Measurements from ENCODE around the gene CHERP.

DNA sequence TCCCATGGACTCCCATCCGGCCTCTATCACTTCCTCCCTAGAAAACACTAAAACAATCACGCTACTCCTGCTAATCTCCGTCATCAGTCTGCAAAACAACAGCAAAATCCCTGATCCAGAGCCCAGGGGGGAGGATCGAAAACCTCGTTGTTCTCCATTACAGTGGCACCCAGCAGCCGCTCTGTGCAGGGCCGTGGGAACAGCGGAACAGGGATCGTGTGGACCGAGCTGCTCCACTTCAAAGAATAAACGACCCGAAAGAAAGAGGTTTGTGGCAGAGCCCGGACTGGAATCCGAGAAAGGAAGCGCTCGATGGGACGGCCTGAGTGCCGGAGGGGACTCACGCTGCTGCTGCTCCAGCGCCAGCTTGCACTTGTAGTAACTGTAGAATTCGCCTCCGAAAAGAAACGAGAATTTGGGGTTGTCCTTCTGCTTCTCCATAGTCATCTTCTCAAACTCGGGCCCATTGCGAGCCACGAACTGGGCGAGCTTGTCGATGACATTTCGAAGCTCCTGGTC is 652 bp downstream of the CHERP start:
- TF ChIP-seq, protein P1, sequence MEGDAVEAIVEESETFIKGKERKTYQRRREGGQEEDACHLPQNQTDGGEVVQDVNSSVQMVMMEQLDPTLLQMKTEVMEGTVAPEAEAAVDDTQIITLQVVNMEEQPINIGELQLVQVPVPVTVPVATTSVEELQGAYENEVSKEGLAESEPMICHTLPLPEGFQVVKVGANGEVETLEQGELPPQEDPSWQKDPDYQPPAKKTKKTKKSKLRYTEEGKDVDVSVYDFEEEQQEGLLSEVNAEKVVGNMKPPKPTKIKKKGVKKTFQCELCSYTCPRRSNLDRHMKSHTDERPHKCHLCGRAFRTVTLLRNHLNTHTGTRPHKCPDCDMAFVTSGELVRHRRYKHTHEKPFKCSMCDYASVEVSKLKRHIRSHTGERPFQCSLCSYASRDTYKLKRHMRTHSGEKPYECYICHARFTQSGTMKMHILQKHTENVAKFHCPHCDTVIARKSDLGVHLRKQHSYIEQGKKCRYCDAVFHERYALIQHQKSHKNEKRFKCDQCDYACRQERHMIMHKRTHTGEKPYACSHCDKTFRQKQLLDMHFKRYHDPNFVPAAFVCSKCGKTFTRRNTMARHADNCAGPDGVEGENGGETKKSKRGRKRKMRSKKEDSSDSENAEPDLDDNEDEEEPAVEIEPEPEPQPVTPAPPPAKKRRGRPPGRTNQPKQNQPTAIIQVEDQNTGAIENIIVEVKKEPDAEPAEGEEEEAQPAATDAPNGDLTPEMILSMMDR (IDR thresholded peaks at IDR 0.05) = no peak
- TF ChIP-seq EZH2 (IDR thresholded peaks at IDR 0.05; ENCODE audit: borderline replicate concordance, insufficient read depth, low read depth, low read length, poor library complexity, severe bottlenecking) = no peak
